ENCODE results near the gene UCN2. TPM values are rescaled to one million over a fixed set of nuclear protein-coding genes. Genes with fewer than 3 reads are reported as not detected.

Gene UCN2
- total RNA-seq, 1 experiment from 2014 or later: not detected

GRCh38 chr3:48518638-48519276, 44.8 kb downstream of the UCN2 start:
- ATAC-seq: no peak
- Mint-ChIP-seq H3K36me3 (peaks cover 19% of the 10 kb centered on the region), H3K4me3 (no peak overlapping the region), H3K27me3 (ENCODE audit: low read depth) (no peaks in the 10 kb centered on the region), H3K27ac (peak overlapping the region; percentile 41; the same call in 1 of the 2 replicates), H3K4me1 (no peaks in the 10 kb centered on the region), H3K9me3 (no peaks in the 10 kb centered on the region)
- TF ChIP-seq, protein P1, sequence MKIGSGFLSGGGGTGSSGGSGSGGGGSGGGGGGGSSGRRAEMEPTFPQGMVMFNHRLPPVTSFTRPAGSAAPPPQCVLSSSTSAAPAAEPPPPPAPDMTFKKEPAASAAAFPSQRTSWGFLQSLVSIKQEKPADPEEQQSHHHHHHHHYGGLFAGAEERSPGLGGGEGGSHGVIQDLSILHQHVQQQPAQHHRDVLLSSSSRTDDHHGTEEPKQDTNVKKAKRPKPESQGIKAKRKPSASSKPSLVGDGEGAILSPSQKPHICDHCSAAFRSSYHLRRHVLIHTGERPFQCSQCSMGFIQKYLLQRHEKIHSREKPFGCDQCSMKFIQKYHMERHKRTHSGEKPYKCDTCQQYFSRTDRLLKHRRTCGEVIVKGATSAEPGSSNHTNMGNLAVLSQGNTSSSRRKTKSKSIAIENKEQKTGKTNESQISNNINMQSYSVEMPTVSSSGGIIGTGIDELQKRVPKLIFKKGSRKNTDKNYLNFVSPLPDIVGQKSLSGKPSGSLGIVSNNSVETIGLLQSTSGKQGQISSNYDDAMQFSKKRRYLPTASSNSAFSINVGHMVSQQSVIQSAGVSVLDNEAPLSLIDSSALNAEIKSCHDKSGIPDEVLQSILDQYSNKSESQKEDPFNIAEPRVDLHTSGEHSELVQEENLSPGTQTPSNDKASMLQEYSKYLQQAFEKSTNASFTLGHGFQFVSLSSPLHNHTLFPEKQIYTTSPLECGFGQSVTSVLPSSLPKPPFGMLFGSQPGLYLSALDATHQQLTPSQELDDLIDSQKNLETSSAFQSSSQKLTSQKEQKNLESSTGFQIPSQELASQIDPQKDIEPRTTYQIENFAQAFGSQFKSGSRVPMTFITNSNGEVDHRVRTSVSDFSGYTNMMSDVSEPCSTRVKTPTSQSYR (CRISPR knock-in tag; IDR thresholded peaks at IDR 0.05): no peak
- no peak for TF ChIP-seq ZNF396 (CRISPR knock-in tag; IDR thresholded peaks at IDR 0.05; ENCODE audit: borderline replicate concordance)
- TF ChIP-seq, protein P2, sequence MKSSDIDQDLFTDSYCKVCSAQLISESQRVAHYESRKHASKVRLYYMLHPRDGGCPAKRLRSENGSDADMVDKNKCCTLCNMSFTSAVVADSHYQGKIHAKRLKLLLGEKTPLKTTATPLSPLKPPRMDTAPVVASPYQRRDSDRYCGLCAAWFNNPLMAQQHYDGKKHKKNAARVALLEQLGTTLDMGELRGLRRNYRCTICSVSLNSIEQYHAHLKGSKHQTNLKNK (CRISPR knock-in tag; IDR thresholded peaks at IDR 0.05): no peak
- no peak for TF ChIP-seq RORB (CRISPR knock-in tag; IDR thresholded peaks at IDR 0.05)
- TF ChIP-seq ZNF138 (CRISPR knock-in tag; conservative IDR thresholded peaks at IDR 0.05): no peak
- no peak for TF ChIP-seq PRDM15 (CRISPR knock-in tag; IDR thresholded peaks at IDR 0.05)
- no peak for TF ChIP-seq ZNF671 (CRISPR knock-in tag; IDR thresholded peaks at IDR 0.05)
- CTCF ChIA-PET: interaction anchor here (1.5 to 2.2 kb wide), 2 partner anchors 11 to 83 kb away, joined by 5 to 6 read pairs; no protein-coding TSS in a partner anchor
- DNase-seq (ENCODE audit: low spot score): no peak
- POLR2A ChIA-PET: no interaction called here

GRCh38 chr3:48518069-48518468, 45.5 kb downstream of the UCN2 start:
- Mint-ChIP-seq H3K9me3 (no peaks in the 10 kb centered on the region), H3K27me3 (ENCODE audit: low read depth) (no peaks in the 10 kb centered on the region), H3K4me1 (no peaks in the 10 kb centered on the region), H3K27ac (0 out of 2 replicates have a peak overlapping the region, but pooled peaks have one; percentile 41), H3K4me3 (no peak overlapping the region), H3K36me3 (peaks cover 15% of the 10 kb centered on the region; the same call in 1 of the 2 replicates)
- TF ChIP-seq AFF4 (CRISPR knock-in tag; IDR thresholded peaks at IDR 0.05; ENCODE audit: borderline replicate concordance): no peak
- TF ChIP-seq SOX15 (CRISPR knock-in tag; IDR thresholded peaks at IDR 0.05): no peak
- no peak for TF ChIP-seq AR (CRISPR knock-in tag; IDR thresholded peaks at IDR 0.05)
- no peak for TF ChIP-seq RELA (CRISPR knock-in tag; IDR thresholded peaks at IDR 0.05; ENCODE audit: borderline replicate concordance)
- TF ChIP-seq HMGA2 (CRISPR knock-in tag; IDR thresholded peaks at IDR 0.05): no peak
- TF ChIP-seq ZNF671 (CRISPR knock-in tag; IDR thresholded peaks at IDR 0.05): no peak
- TF ChIP-seq ESRRA (CRISPR knock-in tag; IDR thresholded peaks at IDR 0.05; ENCODE audit: borderline replicate concordance): no peak
- TF ChIP-seq, protein P3, sequence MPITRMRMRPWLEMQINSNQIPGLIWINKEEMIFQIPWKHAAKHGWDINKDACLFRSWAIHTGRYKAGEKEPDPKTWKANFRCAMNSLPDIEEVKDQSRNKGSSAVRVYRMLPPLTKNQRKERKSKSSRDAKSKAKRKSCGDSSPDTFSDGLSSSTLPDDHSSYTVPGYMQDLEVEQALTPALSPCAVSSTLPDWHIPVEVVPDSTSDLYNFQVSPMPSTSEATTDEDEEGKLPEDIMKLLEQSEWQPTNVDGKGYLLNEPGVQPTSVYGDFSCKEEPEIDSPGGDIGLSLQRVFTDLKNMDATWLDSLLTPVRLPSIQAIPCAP (CRISPR knock-in tag; IDR thresholded peaks at IDR 0.05): no peak
- TF ChIP-seq ERG (CRISPR knock-in tag; IDR thresholded peaks at IDR 0.05): no peak
- CTCF ChIA-PET: interaction anchor here (1.5 kb wide), 1 partner anchor 31 kb away, joined by 3 read pairs; no protein-coding TSS in a partner anchor
- POLR2A ChIA-PET: no interaction called here
- ATAC-seq (no peak), DNase-seq (ENCODE audit: low spot score) (no peak)
